SK-N-SH treated with all-trans-retinoic acid at 6 μM for 48 hours (cell line): ENCODE measurements around the gene MOCS3.

Experiments used
- ARNTL ChIP-seq: fragments of 450-650 bp; formaldehyde crosslinking; IDR thresholded peaks from 2 replicates; pipeline ENCODE4 v1.5.0; 2020; ENCODE audit warnings: low read depth, mild to moderate bottlenecking, moderate library complexity, borderline replicate concordance
- CSDC2 ChIP-seq: fragments of 250-450 bp; sonication (Bioruptor Pico); IDR thresholded peaks from 2 replicates; pipeline ENCODE4 v1.5.0; 2020; ENCODE audit warnings: mild to moderate bottlenecking, moderate library complexity
- ZFP3 ChIP-seq: fragments of 250-450 bp; sonication (Bioruptor Pico); IDR thresholded peaks from 2 replicates; pipeline ENCODE4 v1.5.0; 2020; ENCODE audit warnings: mild to moderate bottlenecking, moderate library complexity
- ZNF70 ChIP-seq: fragments of 450-650 bp; formaldehyde crosslinking; IDR thresholded peaks from 2 replicates; pipeline ENCODE4 v1.5.0; 2020; ENCODE audit warnings: mild to moderate bottlenecking, moderate library complexity

GRCh38 chr20:51002633-51003032 lies 44.0 kb downstream of the MOCS3 start:
- TF ChIP-seq CSDC2 (CRISPR knock-in tag), result no peak
- TF ChIP-seq ARNTL, result no peak
- no peak for TF ChIP-seq ZFP3 (CRISPR knock-in tag)
- no peak for TF ChIP-seq ZNF70 (CRISPR knock-in tag)
